Osteoblast (primary cell): ENCODE data around the gene SLC16A10. TPM values are rescaled to one million over a fixed set of nuclear protein-coding genes. Genes with fewer than 3 reads are reported as not detected.

Experiments used
- DNase-seq: peaks from one replicate; pipeline ENCODE4 v3.0.0; 2011; ENCODE audit warnings: low spot score, mixed read lengths; ENCODE audit not compliant: insufficient read length; ENCODE audit errors: missing footprints
- H2AFZ ChIP-seq: 2 replicates; pipeline ENCODE4 v1.6.0; 2011; ENCODE audit warnings: mild to moderate bottlenecking, low read length
- H3K27ac ChIP-seq: 2 replicates; pipeline ENCODE4 v1.5.1; 2011; ENCODE audit warnings: mild to moderate bottlenecking, low read depth, low read length, moderate library complexity
- H3K27me3 ChIP-seq: 2 replicates; pipeline ENCODE4 v1.6.0; 2012; ENCODE audit warnings: mild to moderate bottlenecking, control low read depth, inconsistent platforms, low read length, moderate library complexity; ENCODE audit not compliant: insufficient read depth
- H3K36me3 ChIP-seq: 2 replicates; pipeline ENCODE4 v1.5.1; 2011; ENCODE audit warnings: mild to moderate bottlenecking, low read length, control low read depth, moderate library complexity; ENCODE audit not compliant: insufficient read depth
- H3K4me1 ChIP-seq: 2 replicates; pipeline ENCODE4 v1.5.1; 2011; ENCODE audit warnings: mild to moderate bottlenecking, low read length, control low read depth, moderate library complexity; ENCODE audit not compliant: insufficient read depth
- H3K4me2 ChIP-seq: 2 replicates; pipeline ENCODE4 v1.6.0; 2011; ENCODE audit warnings: mild to moderate bottlenecking, low read length; ENCODE audit not compliant: insufficient read depth
- H3K4me3 ChIP-seq: fragments of 200-600 bp; sonication (generic); 3 replicates; pipeline ENCODE4 v1.5.1; 2012; ENCODE audit warnings: mild to moderate bottlenecking, low read length, inconsistent platforms; ENCODE audit not compliant: insufficient read depth
- H3K79me2 ChIP-seq: 2 replicates; pipeline ENCODE4 v1.6.0; 2012; ENCODE audit warnings: mild to moderate bottlenecking, low read length, control low read depth, inconsistent platforms; ENCODE audit not compliant: insufficient read depth
- H3K9me3 ChIP-seq: 2 replicates; pipeline ENCODE4 v1.5.1; 2011; ENCODE audit warnings: low read depth, low read length, control low read depth
- H4K20me1 ChIP-seq: 2 replicates; pipeline ENCODE4 v1.6.0; 2012; ENCODE audit warnings: mild to moderate bottlenecking, low read length, control low read depth; ENCODE audit not compliant: insufficient read depth
- CTCF ChIP-seq: IDR thresholded peaks from 2 replicates; pipeline ENCODE4 v1.5.1; 2011; ENCODE audit warnings: mild to moderate bottlenecking, low read depth, low read length, moderate library complexity; ENCODE audit errors: extremely low read depth
- total RNA-seq: library from RNA; depleted of rRNA; stranded (reverse); fragments of >200 nt; gene quantifications from 2 replicates; pipeline ENCODE4 v1.2.3, GENCODE V29; 2012

The SLC16A10 gene
- total RNA-seq, 1 donor = under 0.01 TPM

- no peaks in the 10 kb centered on the region for H4K20me1 ChIP-seq
- H3K4me3 ChIP-seq = no peak overlapping the region
- no peaks in the 10 kb centered on the region for H3K4me1 ChIP-seq
- no peaks in the 10 kb centered on the region for H3K36me3 ChIP-seq
- peaks cover 3% of the 10 kb centered on the region for H3K27me3 ChIP-seq
- no peaks in the 10 kb centered on the region for H3K79me2 ChIP-seq
- DNase-seq = no peak
- no peak overlapping the region for H2AFZ ChIP-seq
- TF ChIP-seq CTCF = no peak
- H3K4me2 ChIP-seq = no peak overlapping the region
- no peaks in the 10 kb centered on the region for H3K9me3 ChIP-seq
- H3K27ac ChIP-seq = no peak overlapping the region
These were observed 108.4 kb downstream of the SLC16A10 start for GRCh38 chr6:111195656-111196055.

GRCh38 chr6:111198841-111199240 is 111.5 kb downstream of the SLC16A10 start:
- TF ChIP-seq CTCF = no peak
- Histone ChIP-seq H3K4me2 (no peak overlapping the region), H3K9me3 (no peaks in the 10 kb centered on the region)

GRCh38 chr6:111199935-111200334 is 112.6 kb downstream of the SLC16A10 start:
- H3K27me3 ChIP-seq = peaks cover 3% of the 10 kb centered on the region
- no peak overlapping the region for H3K4me2 ChIP-seq
- no peaks in the 10 kb centered on the region for H3K36me3 ChIP-seq
- no peaks in the 10 kb centered on the region for H3K79me2 ChIP-seq
- no peak for DNase-seq
- H3K4me1 ChIP-seq = no peaks in the 10 kb centered on the region
- no peak overlapping the region for H3K4me3 ChIP-seq
- no peak overlapping the region for H3K27ac ChIP-seq
- H2AFZ ChIP-seq = no peak overlapping the region
- H3K9me3 ChIP-seq = no peaks in the 10 kb centered on the region
- TF ChIP-seq CTCF = no peak
- H4K20me1 ChIP-seq = no peaks in the 10 kb centered on the region

More at GRCh38 chr6:111198841-111199240, 111.5 kb downstream of the SLC16A10 start:
- H2AFZ ChIP-seq = no peak overlapping the region
- no peaks in the 10 kb centered on the region for H3K4me1 ChIP-seq
- peaks cover 3% of the 10 kb centered on the region for H3K27me3 ChIP-seq
- no peaks in the 10 kb centered on the region for H3K36me3 ChIP-seq
- H3K79me2 ChIP-seq = no peaks in the 10 kb centered on the region
- DNase-seq = no peak
- H3K4me3 ChIP-seq = no peak overlapping the region
- H4K20me1 ChIP-seq = no peaks in the 10 kb centered on the region
- H3K27ac ChIP-seq = no peak overlapping the region

GRCh38 chr6:111200350-111201243 is 113.3 kb downstream of the SLC16A10 start:
- H3K36me3 ChIP-seq = no peaks in the 10 kb centered on the region
- no peak overlapping the region for H3K27ac ChIP-seq
- H3K79me2 ChIP-seq = no peaks in the 10 kb centered on the region
- no peak for TF ChIP-seq CTCF
- no peak overlapping the region for H3K4me2 ChIP-seq
- no peak for DNase-seq
- no peak overlapping the region for H3K4me3 ChIP-seq
- H2AFZ ChIP-seq = no peak overlapping the region
- no peaks in the 10 kb centered on the region for H3K4me1 ChIP-seq
- peaks cover 3% of the 10 kb centered on the region for H3K27me3 ChIP-seq
- no peaks in the 10 kb centered on the region for H4K20me1 ChIP-seq
- no peaks in the 10 kb centered on the region for H3K9me3 ChIP-seq
